HUES64 (cell line): ENCODE results near the gene TEX261.
A peak's percentile ranks its signal among the peaks of the same experiment; 100 is the strongest.
"Not testable (repeated sequence)": the region's sequence is repeated elsewhere in the genome, so short reads cannot be mapped to it uniquely, and the experiment has no call there.

ENCODE experiments used
- H3K27ac ChIP-seq: 2 replicates; pipeline ENCODE4 v1.7.0; 2013; ENCODE audit warnings: low read depth, low read length, inconsistent platforms
- H3K27me3 ChIP-seq: 2 replicates; pipeline ENCODE4 v1.6.1; 2013; ENCODE audit warnings: mild to moderate bottlenecking, low read length; ENCODE audit not compliant: insufficient read depth
- H3K36me3 ChIP-seq: 2 replicates; pipeline ENCODE4 v1.6.1; 2013; ENCODE audit warnings: mild to moderate bottlenecking, low read length; ENCODE audit not compliant: insufficient read depth
- H3K4me1 ChIP-seq: 2 replicates; pipeline ENCODE4 v1.6.1; 2013; ENCODE audit warnings: mild to moderate bottlenecking, low read length, moderate library complexity; ENCODE audit not compliant: insufficient read depth
- H3K4me3 ChIP-seq: 2 replicates; pipeline ENCODE4 v1.5.1; 2013; ENCODE audit warnings: mild to moderate bottlenecking, low read length, moderate library complexity
- H3K9ac ChIP-seq: 2 replicates; pipeline ENCODE4 v1.6.1; 2013; ENCODE audit warnings: mild to moderate bottlenecking, low read depth, low read length
- H3K9me3 ChIP-seq: 2 replicates; pipeline ENCODE4 v1.6.1; 2013; ENCODE audit warnings: low read depth, low read length; ENCODE audit not compliant: insufficient read depth
- WGBS: fragments of 150-250, 120-280 bp; methylation state at CpG from one replicate; pipeline ENCODE4 v1.1.7; 2013; ENCODE audit warnings: missing lambda C conversion rate; 5-methylcytosine and 5-hydroxymethylcytosine counted together

The TEX261 gene

DNA sequence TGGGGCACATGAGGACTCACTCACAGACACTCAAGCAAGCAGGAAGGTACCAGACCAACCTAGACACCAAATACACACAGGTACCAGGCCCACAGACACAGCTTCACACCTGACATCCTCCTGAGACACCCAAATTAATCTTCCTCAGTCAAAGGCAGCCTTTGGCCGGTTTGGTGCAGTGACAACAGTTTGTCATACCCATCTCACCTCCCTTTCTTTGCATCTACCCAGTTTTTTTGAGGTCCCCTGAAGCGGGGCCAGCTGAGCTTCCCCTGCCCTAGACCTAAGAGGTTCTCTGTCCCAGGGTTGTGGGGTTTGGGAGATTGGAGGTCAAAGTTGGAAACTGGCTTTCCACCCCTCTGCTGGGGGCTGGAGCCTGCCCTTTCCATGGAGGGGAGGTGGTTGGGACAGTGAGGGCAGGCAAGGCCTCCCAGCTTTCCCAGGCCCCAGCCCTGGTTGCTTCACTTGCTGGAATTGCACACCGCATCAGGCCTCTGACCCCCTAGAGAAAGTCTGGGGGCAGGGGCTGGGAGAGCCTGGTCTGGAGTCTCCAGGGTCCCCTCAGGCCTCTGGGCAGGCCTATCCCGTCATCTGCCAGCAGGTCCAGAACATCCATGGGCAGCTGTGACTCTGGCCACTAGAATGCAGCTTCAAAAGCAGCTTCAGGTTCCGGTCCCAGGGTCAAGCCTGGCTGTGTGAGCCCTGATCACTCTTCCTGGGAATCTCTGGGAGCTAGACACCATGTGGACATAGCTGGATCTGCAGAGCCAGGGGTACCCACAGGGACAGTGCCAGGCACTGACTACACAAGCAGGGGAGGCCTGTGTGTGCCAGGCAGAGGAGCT lies 12.5 kb upstream of the TEX261 start:
- WGBS, result 88% methylated on average over 5 of the region's 5 CpGs
- no peak overlapping the region for H3K9ac ChIP-seq
- no peaks in the 10 kb centered on the region for H3K9me3 ChIP-seq
- peaks cover 6% of the 10 kb centered on the region; the same call in 1 of the 2 replicates for H3K4me1 ChIP-seq
- H3K36me3 ChIP-seq, result no peaks in the 10 kb centered on the region
- H3K27ac ChIP-seq, result no peak overlapping the region
- H3K27me3 ChIP-seq, result no peaks in the 10 kb centered on the region
- no peak overlapping the region for H3K4me3 ChIP-seq

- peaks cover 13% of the 10 kb centered on the region; the same call in 1 of the 2 replicates for H3K4me1 ChIP-seq
- H3K27ac ChIP-seq, result no peak overlapping the region
- WGBS, result 84% methylated on average over 2 of the region's 2 CpGs
- H3K27me3 ChIP-seq, result no peaks in the 10 kb centered on the region
- H3K4me3 ChIP-seq, result no peak overlapping the region
- H3K9ac ChIP-seq, result no peak overlapping the region
- no peaks in the 10 kb centered on the region for H3K36me3 ChIP-seq
- no peaks in the 10 kb centered on the region for H3K9me3 ChIP-seq
These were observed 11.7 kb upstream of the TEX261 start for GRCh38 chr2:71006323-71006722.

DNA sequence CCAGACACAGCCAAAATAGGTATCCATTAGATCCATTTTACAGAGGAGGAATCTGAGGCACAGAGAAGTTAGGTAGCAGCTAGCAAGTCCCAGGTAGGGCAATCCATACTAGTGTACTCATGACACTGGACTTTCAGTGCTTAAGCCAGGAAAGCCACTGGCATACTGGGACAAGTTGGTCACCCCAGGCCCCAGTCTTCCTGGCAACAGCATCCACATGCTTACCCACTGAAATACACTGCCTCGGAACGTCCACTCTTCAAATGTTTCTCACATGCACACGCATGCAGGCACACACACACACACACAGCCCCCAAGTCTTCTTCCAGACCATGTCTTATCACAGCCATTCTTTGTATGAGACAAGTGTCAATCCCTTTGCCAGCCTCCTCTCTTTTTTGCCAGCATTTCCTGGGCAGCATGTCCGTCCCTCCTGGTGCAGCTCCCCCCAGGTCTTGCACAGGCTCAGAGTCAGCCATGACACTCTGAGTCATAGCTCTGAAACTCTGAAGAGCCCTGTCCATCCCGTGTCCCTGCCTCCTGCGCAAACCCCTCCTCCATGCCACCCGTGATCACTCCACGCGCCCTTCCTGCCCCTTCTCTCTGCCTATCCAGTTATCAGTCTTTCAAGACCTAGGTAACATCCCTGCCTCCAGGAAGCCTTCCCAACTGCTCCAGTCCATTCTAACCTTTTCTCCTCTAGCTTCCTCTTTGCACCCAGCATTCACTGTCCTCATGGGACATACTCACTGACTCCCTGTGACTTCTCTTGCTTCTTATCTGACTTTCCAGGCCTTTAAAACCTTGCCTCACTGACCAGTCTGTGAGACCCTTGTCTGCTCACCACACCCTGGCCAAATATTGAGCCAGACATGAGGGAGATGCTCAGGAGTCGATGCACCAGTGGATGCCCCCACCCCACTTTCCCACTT lies 10.9 kb upstream of the TEX261 start:
- Histone ChIP-seq H3K4me3 (no peak overlapping the region), H3K27ac (no peak overlapping the region), H3K27me3 (no peaks in the 10 kb centered on the region), H3K36me3 (no peaks in the 10 kb centered on the region), H3K4me1 (peaks cover 15% of the 10 kb centered on the region; the same call in 1 of the 2 replicates), H3K9ac (no peak overlapping the region), H3K9me3 (no peaks in the 10 kb centered on the region)
- WGBS, result 86% methylated on average over 10 of the region's 10 CpGs

- Histone ChIP-seq H3K9ac (no peak overlapping the region), H3K4me3 (no peak overlapping the region), H3K9me3 (no peaks in the 10 kb centered on the region), H3K27ac (no peak overlapping the region), H3K4me1 (peaks cover 15% of the 10 kb centered on the region; the same call in 1 of the 2 replicates), H3K27me3 (no peaks in the 10 kb centered on the region), H3K36me3 (no peaks in the 10 kb centered on the region)
- 91% methylated on average over 6 of the region's 6 CpGs for WGBS
These were observed 10.2 kb upstream of the TEX261 start for GRCh38 chr2:71004857-71005256.

DNA sequence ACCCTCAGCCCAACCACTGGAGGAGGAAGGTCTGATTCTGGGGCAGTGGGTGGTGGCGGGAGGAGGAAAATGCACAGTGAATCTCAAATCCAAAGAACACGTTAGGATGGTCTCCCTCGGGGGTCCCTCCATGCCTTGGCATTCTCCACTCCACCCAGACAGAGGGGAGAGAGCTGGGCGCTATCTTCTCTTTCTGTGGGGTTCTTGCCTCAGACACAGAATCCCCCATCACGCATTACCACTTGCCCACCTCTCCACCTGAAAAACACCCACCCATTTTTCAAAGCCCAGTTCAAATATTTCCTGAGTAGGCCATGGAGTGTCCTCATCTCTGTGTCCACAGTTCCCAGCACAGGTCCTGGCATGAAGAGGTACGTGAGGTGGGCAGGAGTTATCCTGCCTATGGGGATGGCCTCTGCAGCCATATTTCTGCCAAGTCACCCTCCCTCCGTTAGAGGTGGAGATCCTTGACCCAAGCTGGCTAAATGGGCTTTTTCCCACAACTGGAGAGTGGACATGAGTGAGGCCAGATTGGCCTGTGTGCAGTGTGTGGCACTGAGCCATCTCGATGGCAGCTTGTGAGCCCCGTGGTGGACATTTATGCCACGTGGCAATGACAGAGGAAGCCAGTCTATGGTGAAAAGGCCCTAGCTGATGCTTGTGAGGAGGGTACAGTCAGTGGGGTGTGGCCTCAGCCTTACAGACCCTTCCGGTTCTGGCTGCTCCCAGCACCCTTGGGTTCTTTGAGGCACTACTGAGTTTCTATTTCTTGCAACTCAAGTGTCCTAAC lies 9.5 kb upstream of the TEX261 start:
- H3K36me3 ChIP-seq, result no peaks in the 10 kb centered on the region
- H3K4me3 ChIP-seq, result no peak overlapping the region
- H3K27ac ChIP-seq, result no peak overlapping the region
- no peaks in the 10 kb centered on the region for H3K27me3 ChIP-seq
- peaks cover 15% of the 10 kb centered on the region; the same call in 1 of the 2 replicates for H3K4me1 ChIP-seq
- H3K9ac ChIP-seq, result no peak overlapping the region
- no peaks in the 10 kb centered on the region for H3K9me3 ChIP-seq
- 92% methylated on average over 11 of the region's 11 CpGs for WGBS

GRCh38 chr2:71003396-71003795 lies 8.7 kb upstream of the TEX261 start:
- no peak overlapping the region for H3K4me3 ChIP-seq
- no peaks in the 10 kb centered on the region for H3K9me3 ChIP-seq
- 92% methylated on average over 6 of the region's 6 CpGs for WGBS
- H3K27ac ChIP-seq, result no peak overlapping the region
- H3K4me1 ChIP-seq, result peaks cover 15% of the 10 kb centered on the region; the same call in 1 of the 2 replicates
- no peaks in the 10 kb centered on the region for H3K36me3 ChIP-seq
- H3K9ac ChIP-seq, result no peak overlapping the region
- peaks cover 7% of the 10 kb centered on the region for H3K27me3 ChIP-seq

DNA sequence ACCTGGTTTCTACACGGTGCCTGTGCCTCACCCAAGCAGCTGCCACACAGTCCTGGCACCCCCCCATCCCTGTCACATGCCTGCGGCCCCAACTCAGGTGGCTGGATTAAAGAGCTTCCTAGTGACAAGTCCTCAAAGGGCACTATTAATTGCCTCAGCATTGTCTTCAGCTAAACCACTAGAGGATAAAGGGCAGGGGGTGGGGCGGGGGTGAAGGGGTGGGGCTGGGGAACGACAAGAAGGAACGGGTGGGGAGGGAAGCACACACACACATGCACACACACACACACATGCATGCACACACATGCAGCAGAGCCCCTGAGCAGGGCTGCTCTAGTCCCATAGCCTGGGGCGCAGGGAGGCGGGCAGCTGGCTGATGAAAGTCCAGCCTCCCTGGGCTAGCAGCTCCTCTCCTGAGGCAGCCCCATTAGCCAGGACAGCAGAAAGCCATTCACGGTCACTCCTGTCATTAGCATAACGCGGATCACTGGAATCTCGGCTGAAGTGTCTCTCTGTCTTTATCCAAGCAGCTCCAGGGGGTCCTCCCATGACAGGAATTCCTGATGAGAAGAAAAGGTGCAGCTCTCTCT lies 7.4 kb upstream of the TEX261 start:
- Histone ChIP-seq H3K9ac (no peak overlapping the region), H3K9me3 (no peaks in the 10 kb centered on the region), H3K4me3 (peak overlapping the region; percentile 41), H3K27me3 (peaks cover 12% of the 10 kb centered on the region), H3K27ac (no peak overlapping the region; the same call in 1 of the 2 replicates), H3K4me1 (peaks cover 15% of the 10 kb centered on the region; the same call in 1 of the 2 replicates), H3K36me3 (no peaks in the 10 kb centered on the region)
- 6% methylated on average over 8 of the region's 11 CpGs for WGBS

GRCh38 chr2:71001592-71001927 lies 6.9 kb upstream of the TEX261 start:
- H3K9me3 ChIP-seq, result no peaks in the 10 kb centered on the region
- H3K36me3 ChIP-seq, result no peaks in the 10 kb centered on the region
- H3K9ac ChIP-seq, result no peak overlapping the region
- no peak overlapping the region; the same call in 1 of the 2 replicates for H3K27ac ChIP-seq
- H3K4me1 ChIP-seq, result peaks cover 15% of the 10 kb centered on the region; the same call in 1 of the 2 replicates
- 83% methylated on average over 1 of the region's 5 CpGs for WGBS
- H3K27me3 ChIP-seq, result peaks cover 12% of the 10 kb centered on the region
- H3K4me3 ChIP-seq, result no peak overlapping the region

- Histone ChIP-seq H3K9me3 (no peaks in the 10 kb centered on the region), H3K27me3 (peaks cover 12% of the 10 kb centered on the region), H3K9ac (no peak overlapping the region), H3K27ac (no peak overlapping the region), H3K36me3 (no peaks in the 10 kb centered on the region), H3K4me3 (peak overlapping the region; percentile 15; the same call in 1 of the 2 replicates), H3K4me1 (peaks cover 15% of the 10 kb centered on the region; the same call in 1 of the 2 replicates)
- WGBS, result 35% methylated on average over 21 of the region's 21 CpGs
These were observed 6.3 kb upstream of the TEX261 start for GRCh38 chr2:71000780-71001591.

DNA sequence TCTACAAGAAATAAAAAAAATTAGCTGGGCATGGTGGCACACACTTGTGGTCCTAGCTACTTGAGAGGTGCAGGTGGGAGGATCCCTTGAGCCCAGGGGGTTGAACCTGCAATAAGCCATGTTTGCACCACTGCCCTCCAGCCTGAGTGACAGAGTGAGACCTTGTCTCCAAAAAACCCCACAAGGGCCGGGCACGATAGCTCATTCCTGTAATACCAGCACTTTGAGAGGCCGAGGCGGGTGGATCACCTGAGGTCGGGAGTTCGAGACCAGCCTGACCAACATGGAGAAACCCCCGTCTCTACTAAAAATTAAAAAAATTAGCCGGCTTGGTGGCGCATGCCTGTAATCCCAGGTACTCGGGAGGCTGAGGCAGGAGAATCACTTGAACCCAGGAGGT lies 5.3 kb upstream of the TEX261 start:
- H3K36me3 ChIP-seq, H3K4me3 ChIP-seq, H3K9me3 ChIP-seq, H3K27ac ChIP-seq, H3K9ac ChIP-seq: not testable (repeated sequence)
- WGBS, result 92% methylated on average over 10 of the region's 10 CpGs
- Histone ChIP-seq H3K4me1 (peaks cover 15% of the 10 kb centered on the region; the same call in 1 of the 2 replicates), H3K27me3 (peaks cover 12% of the 10 kb centered on the region)
